ENCODE measurements around the gene FKBP4. TPM values are rescaled to one million over a fixed set of nuclear protein-coding genes. Genes with fewer than 3 reads are reported as not detected.
A peak's percentile ranks its signal among the peaks of the same experiment; 100 is the strongest.

FKBP4 gene
- total RNA-seq, 1 donor from 2014 or later, result 140 TPM

GRCh38 chr12:2779281-2779680, 15.5 kb upstream of the FKBP4 start:
- DNase-seq (ENCODE audit: low spot score), result no peak

GRCh38 chr12:2783936-2784600, 10.7 kb upstream of the FKBP4 start:
- peak; percentile 53 for DNase-seq (ENCODE audit: low spot score)

DNA sequence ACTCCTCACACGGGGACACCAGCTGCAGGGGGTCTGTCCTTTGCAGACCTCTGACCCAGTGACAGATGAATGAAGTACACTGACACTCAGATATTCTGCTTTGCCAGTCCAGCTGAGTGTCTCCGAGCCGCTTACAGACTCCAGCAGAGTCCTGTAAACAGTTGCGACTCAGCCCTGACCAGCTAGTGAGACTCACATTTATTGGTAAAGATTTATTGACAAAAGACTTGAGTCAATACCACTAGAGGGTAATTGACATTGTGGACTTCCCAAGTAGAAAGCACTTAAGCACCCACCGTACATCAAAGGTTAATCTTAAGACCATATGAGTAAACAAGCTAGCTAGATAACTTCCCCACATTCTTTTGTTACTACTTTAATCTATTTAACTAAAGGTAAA, 9.8 kb upstream of the FKBP4 start:
- no peak for DNase-seq (ENCODE audit: low spot score)

DNA sequence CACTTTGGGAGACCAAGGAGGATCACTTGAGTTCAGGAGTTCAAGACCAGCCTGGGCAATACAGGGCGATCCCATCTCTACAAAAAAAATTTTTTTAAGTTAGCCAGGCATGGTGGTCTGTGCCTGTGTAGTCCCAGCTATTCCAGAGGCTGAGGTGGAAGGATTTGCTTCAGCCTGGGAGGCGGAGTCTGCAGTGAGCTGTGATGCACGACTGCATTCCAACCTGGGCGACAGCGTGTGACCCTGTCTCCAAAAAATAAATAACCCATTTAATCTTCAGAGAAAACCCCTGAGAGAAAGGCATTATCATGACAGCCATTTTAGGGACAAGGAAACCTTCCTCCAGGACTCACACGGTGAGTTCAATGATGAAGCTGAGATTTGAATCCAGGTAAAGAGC, 3.7 kb upstream of the FKBP4 start:
- no peak for DNase-seq (ENCODE audit: low spot score)

GRCh38 chr12:2792671-2793500, 1.9 kb upstream of the FKBP4 start:
- no peak for DNase-seq (ENCODE audit: low spot score)

GRCh38 chr12:2793561-2793960, 1.2 kb upstream of the FKBP4 start:
- no peak for DNase-seq (ENCODE audit: low spot score)

GRCh38 chr12:2794191-2794735, 507 bp upstream of the FKBP4 start:
- peak; percentile 83 for DNase-seq (ENCODE audit: low spot score)

DNA sequence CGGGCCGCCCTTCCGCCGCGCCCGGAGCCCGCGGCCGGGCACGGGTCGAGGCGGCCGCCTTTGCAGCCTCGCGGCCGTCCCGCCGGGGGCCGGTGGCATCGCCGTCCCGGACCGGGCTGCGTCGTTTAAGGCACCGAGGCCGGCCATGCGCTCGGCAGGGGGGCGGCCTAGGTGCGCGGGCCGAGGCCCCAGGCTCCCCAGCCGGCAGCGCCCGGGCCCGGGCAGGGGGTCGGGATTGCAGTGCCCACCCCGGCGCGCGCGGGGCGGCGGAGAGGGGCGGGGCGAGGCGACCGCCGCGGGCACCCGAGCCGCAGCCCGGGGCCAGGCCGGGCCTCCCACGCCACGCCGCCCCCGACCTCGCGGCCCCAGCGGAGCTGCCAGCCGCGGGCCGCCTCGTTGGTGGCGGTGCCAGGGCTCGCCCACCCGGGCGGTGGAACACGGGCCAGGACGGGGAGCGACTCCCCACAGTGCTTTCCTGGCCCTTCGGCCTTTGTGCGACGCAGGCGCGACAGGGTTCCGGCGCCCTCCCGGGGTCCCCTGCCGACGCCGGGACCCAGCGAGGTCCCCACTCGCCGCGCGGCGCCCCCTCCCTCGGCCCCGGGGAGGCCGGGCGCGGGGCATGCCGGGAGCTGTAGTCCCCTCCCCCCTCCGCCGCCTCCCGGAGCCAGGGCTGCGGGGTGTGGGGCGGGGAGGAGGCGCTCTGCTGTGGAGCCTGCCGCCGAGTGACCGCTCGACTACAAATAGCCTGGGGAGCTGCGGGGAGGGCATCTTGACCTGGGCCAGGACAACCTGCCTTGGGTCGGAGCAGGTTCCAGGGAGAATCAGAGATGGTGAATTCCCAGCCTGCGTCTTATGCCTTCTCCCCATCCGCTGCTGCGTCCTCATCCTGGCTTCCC, 769 bp downstream of the FKBP4 start:
- DNase-seq (ENCODE audit: low spot score), result peak; percentile 79

DNA sequence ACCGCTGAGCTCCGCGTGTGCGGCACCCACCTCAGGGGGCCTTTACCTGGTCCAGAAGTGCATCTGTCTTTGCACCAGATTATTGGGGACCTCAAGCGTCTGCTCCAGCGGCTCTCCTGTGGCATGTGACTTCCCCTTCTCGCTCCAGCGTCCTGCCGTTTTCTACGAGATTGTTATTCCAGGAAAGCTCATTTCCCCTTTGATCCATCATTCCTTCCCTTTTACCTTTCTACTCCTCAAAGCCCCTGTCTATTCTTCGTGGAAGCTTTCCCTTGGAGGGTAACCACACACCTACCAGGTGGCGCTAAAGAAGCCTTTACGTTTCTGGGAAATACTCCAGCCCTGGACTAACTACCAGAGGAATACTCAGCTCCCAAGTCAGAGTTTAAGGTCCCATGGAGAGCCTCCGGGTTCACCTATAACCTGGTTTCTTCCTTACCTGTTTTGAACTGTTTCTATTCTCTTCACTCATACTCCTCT, 1.5 kb downstream of the FKBP4 start:
- DNase-seq (ENCODE audit: low spot score), result no peak

DNA sequence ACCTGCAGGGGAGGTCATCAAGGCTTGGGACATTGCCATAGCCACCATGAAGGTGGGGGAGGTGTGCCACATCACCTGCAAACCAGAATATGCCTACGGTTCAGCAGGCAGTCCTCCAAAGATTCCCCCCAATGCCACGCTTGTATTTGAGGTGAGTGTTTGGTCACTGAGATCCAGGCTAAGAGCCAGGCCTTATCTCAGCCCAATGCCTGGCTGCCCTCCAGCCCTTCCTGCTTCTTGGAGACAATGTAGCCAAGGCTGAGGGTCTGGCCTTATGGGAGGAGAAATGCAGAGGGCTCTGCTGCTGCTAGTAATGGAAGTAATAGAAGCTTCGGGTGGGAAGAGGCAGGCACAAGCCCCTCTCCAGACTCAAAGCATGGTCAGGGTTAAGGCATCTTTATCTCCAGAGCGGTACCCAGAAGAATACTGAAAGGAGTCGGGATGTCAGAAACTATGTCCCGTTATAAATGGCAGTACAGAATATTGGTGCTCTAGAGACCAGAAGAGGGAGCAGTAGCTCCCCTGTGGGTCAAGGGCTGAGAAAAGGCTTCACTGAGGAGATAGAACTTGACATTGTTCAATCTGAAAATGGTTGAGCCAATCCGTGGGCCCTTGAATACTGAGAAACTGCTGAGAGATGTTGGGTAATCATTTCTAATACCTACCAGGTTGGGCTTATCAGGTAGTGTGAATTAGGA, 3.1 kb downstream of the FKBP4 start:
- no peak for DNase-seq (ENCODE audit: low spot score)

DNA sequence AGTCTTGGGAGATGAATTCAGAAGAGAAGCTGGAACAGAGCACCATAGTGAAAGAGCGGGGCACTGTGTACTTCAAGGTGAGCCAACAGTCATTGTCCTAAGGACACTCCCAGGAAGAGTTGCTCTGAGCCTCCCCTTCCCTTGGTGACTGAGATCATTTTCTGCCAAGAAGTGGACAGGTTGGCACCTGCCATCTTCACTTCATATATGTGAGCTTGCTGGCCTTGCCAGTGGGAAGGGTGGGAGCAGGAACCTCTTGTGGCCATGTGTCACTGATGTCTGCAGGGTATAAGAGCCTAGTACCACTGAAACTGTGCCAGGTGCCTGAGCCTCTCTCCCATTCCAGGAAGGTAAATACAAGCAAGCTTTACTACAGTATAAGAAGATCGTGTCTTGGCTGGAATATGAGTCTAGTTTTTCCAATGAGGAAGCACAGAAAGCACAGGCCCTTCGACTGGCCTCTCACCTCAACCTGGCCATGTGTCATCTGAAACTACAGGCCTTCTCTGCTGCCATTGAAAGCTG, 5.3 kb downstream of the FKBP4 start:
- no peak for DNase-seq (ENCODE audit: low spot score)

GRCh38 chr12:2801044-2801783, 6.4 kb downstream of the FKBP4 start:
- DNase-seq (ENCODE audit: low spot score), result no peak

GRCh38 chr12:2803635-2804392, 9.0 kb downstream of the FKBP4 start:
- DNase-seq (ENCODE audit: low spot score), result no peak

- no peak for DNase-seq (ENCODE audit: low spot score)
Observed at GRCh38 chr12:2804393-2805142, 9.8 kb downstream of the FKBP4 start.

GRCh38 chr12:2805143-2805520, 10.4 kb downstream of the FKBP4 start:
- DNase-seq (ENCODE audit: low spot score), result no peak

- no peak for DNase-seq (ENCODE audit: low spot score)
Observed at GRCh38 chr12:2806700-2807099, 11.9 kb downstream of the FKBP4 start.

GRCh38 chr12:2811801-2812200, 17.0 kb downstream of the FKBP4 start:
- DNase-seq (ENCODE audit: low spot score), result no peak

DNA sequence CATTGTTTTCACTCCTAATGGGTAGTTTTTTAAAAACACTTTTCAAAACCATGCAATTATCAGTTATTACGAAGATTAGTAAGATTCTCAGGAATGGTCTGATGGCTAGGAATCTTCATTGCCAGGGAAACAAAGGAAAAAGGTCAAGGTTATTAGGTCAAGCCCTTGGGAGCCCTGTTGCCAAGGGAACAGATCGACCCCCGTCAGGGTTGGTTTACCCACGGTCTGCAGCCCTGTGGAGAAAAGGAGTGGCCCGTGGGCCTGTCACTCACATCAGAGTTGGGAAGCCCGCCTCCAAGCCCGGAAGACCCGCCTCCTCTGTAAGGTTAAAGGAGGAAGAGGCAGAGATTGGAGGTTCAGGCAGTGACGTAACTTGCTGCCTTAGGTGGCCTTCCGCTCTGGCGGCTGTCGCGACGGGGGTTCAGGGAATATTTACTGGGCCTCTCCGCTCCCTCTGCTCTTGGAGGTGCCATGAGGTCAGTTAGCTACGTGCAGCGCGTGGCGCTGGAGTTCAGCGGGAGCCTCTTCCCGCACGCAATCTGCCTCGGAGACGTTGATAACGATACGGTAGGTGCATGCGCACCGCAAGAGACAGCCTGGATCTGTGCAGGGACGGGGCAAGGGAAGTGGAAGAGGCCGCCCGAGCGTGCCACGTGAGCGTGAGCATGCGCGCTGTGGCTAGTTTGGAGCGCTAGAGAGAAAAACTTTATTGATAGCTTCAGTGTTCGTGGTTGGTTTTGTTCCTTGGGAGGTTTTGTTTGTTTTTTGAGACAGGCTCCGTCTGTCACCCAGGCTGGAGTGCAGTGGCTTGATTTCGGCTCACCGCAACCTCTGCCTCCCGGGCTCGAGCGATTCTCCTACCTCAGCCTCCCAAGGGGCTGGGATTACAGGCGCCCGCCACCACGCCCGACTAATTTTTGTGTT, 17.8 kb downstream of the FKBP4 start, which contains the start of gene ITFG2:
ITFG2 (plus strand) TSS at position 379 of the 924 bp plus-strand sequence; CDS start at position 472, 93 bp downstream.
- DNase-seq (ENCODE audit: low spot score), result peak; percentile 99
